GM20000 (cell line): ENCODE data around the gene CYP2U1.

Experiments used
- DNase-seq: peaks from one replicate; pipeline ENCODE4 v3.0.0; 2012; ENCODE audit warnings: low spot score
- TF ChIP-seq, protein P1 (sequence below): IDR thresholded peaks from 2 replicates; pipeline ENCODE4 v1.5.1; 2012; ENCODE audit warnings: mild to moderate bottlenecking, control low read depth; ENCODE audit errors: extremely low read depth, missing control alignments

CYP2U1 gene

DNA sequence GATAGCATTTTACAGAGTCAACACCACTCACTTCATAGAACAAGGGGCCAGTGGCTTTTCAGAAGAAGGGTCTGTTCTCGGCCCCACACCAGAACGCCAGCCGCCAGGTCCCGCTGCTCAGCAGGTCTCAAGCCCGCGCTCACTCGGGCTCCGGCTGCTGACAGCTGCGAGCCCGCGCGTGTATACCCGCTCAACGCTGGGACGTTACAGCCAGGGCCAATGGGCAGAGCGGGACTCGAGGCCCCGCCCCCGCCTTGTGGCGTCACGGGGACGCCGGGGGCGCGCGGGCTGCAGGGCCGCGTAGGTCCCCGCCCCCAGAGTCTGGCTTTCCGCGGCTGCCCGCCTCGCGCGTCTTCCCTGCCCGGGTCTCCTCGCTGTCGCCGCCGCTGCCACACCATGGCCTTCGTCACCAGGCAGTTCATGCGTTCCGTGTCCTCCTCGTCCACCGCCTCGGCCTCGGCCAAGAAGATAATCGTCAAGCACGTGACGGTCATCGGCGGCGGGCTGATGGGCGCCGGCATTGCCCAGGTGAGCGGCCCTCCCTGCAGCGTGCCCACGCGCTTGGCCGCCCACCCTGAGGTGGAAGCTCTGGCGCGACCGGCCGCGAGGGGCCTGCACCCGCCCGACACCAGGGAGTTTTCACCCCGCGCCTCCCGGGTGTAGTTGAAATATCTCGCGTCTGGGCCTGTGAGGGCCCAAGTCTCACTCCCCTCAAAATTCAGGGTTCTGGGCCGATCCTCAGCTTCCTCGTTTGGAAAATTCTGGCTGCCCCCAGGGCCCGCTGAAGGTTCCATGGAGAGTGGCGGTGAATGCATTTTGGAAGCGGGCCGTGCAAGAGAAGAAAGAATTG is 58.4 kb downstream of the CYP2U1 start, which contains the start of gene HADH:
TSS of gene HADH (plus strand) at position 353 of the 850 bp plus-strand sequence. CDS start at position 397, 44 bp downstream.
- DNase-seq: peak; percentile 96

DNA sequence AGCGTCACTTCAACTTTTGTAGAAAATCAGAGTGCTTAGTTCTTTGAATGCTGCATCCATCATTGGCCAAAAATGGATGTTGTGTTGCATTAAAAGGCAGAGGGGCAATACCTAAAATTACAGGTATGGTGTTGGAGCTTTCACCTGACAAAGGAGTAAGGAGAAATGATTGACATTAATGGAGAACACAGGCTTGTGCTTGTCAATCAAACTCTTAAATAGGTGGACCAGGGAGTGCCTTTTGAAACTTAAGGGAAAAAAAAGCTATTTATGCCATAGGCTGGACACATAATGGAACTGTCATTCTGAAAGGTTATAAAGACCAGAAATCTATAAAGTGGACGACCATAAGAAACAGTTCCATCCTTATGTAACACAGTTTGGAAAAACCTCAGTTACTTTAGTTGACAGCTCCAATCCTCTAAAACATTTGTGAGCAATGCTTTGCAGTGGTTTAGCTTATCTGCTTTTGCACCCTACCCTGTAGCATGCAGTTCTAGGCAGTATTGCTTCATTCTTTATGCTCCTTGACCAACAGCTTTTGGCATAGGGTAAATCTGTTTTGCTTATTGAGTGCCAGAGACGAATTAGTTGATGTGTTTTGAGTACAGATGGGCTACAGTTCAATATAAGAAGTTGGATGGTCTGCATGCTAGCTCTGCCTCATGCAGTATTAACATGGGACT is 60.7 kb downstream of the CYP2U1 start:
- TF ChIP-seq, protein P1, sequence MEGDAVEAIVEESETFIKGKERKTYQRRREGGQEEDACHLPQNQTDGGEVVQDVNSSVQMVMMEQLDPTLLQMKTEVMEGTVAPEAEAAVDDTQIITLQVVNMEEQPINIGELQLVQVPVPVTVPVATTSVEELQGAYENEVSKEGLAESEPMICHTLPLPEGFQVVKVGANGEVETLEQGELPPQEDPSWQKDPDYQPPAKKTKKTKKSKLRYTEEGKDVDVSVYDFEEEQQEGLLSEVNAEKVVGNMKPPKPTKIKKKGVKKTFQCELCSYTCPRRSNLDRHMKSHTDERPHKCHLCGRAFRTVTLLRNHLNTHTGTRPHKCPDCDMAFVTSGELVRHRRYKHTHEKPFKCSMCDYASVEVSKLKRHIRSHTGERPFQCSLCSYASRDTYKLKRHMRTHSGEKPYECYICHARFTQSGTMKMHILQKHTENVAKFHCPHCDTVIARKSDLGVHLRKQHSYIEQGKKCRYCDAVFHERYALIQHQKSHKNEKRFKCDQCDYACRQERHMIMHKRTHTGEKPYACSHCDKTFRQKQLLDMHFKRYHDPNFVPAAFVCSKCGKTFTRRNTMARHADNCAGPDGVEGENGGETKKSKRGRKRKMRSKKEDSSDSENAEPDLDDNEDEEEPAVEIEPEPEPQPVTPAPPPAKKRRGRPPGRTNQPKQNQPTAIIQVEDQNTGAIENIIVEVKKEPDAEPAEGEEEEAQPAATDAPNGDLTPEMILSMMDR: no peak
- DNase-seq: peak; percentile 30

More for the DNA sequence above, 58.4 kb downstream of the CYP2U1 start, which contains the start of gene HADH:
- TF ChIP-seq, protein P1: no peak

GRCh38 chr4:107993969-107994368 is 62.6 kb downstream of the CYP2U1 start:
- TF ChIP-seq, protein P1: no peak
- peak; percentile 62 for DNase-seq

GRCh38 chr4:107994894-107995293 is 63.5 kb downstream of the CYP2U1 start:
- TF ChIP-seq, protein P1: no peak
- DNase-seq: no peak

DNA sequence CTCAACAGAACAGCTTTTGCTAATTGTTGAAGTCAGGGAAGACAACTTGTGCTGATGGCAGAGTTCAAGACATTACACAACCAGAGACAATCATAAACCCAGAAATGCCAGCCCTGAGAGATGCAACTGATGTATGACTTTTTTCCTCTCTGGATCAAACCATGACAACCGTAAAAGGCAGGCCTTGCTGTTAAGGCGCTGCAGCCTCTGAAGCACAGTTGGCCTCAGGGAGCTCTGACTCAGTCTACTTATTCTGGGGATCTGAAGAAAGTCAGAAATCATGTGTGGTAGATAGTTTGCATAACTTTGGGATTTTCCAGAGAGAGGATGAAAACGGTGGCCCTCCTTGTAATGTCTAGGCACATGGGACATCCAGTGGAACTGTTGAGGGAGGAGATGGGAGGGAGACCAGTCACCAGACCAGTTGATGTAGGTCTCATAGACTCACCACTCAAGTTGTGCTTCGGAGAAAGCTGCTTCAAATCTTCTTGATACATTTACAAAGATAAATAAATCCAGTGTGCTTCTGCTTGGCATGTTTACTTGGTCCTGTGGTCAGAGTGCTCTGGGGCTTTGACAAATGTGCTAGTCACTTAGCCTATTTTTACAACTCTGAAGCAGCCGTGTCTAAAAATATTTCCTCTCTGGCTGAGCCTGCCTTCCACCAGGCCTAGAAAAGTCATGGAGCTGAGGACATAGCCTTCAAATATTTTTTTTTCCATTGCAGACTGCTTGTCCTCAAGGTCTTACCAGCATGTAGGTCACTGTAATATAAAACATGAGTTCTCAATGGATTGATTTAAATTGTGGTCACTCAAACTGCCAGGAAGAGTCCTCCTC is 65.8 kb downstream of the CYP2U1 start:
- TF ChIP-seq, protein P1: no peak
- DNase-seq: no peak

GRCh38 chr4:107997794-107998193 is 66.4 kb downstream of the CYP2U1 start:
- TF ChIP-seq, protein P1: no peak

More at GRCh38 chr4:107997794-107998193, 66.4 kb downstream of the CYP2U1 start:
- DNase-seq: no peak
